HepG2 (cell line): Measurements from ENCODE around the gene RBP3. TPM values are rescaled to one million over a fixed set of nuclear protein-coding genes. Genes with fewer than 3 reads are reported as not detected.

Experiments
- ARNT ChIP-seq: fragments of 450-650 bp; IDR thresholded peaks from 2 replicates; pipeline ENCODE4 v1.6.1; 2017
- DRAP1 ChIP-seq: IDR thresholded peaks from 2 replicates; pipeline ENCODE4 v1.6.1; 2016; ENCODE audit warnings: missing genetic modification reagents, missing compliant biosample characterization
- FOXM1 ChIP-seq: sonication (generic); formaldehyde crosslinking; IDR thresholded peaks from 2 replicates; pipeline ENCODE4 v1.5.0; 2020; ENCODE audit warnings: missing genetic modification reagents
- HOXA5 ChIP-seq: sonication (generic); formaldehyde crosslinking; IDR thresholded peaks from 2 replicates; pipeline ENCODE4 v1.4.0; 2020; ENCODE audit warnings: missing genetic modification reagents
- JDP2 ChIP-seq: sonication (generic); formaldehyde crosslinking; IDR thresholded peaks from 2 replicates; pipeline ENCODE4 v1.8.1; 2022; ENCODE audit warnings: missing genetic modification reagents, borderline replicate concordance
- KLF16 ChIP-seq, 2 experiments: sonication (generic) in 1 of 2; formaldehyde crosslinking in 1 of 2; IDR thresholded peaks; 2 replicates each; pipeline versions ENCODE4 v1.6.1 to v1.8.0; 2016 to 2023; ENCODE audit warnings: missing genetic modification reagents in 2 of 2, missing compliant biosample characterization in 1 of 2
- NFE2L2 ChIP-seq: fragments of 150-350 bp; IDR thresholded peaks from 2 replicates; pipeline ENCODE4 v1.6.1; 2014; ENCODE audit warnings: low read length
- PATZ1 ChIP-seq: sonication (generic); formaldehyde crosslinking; IDR thresholded peaks from 2 replicates; pipeline ENCODE4 v1.4.0; 2020; ENCODE audit warnings: missing genetic modification reagents
- PAWR ChIP-seq: sonication (generic); formaldehyde crosslinking; IDR thresholded peaks from 2 replicates; pipeline ENCODE4 v1.4.0; 2020; ENCODE audit warnings: missing genetic modification reagents, mild to moderate bottlenecking, borderline replicate concordance
- STAG1 ChIP-seq: sonication (generic); formaldehyde crosslinking; IDR thresholded peaks from 2 replicates; pipeline ENCODE4 v1.4.0; 2020; ENCODE audit warnings: missing genetic modification reagents
- STAT6 ChIP-seq: sonication (generic); formaldehyde crosslinking; IDR thresholded peaks from 2 replicates; pipeline ENCODE4 v1.4.0; 2020; ENCODE audit warnings: missing genetic modification reagents, mild to moderate bottlenecking, borderline replicate concordance
- TFE3 ChIP-seq: IDR thresholded peaks from 2 replicates; pipeline ENCODE4 v1.6.1; 2016
- ZBTB7A ChIP-seq: sonication (generic); formaldehyde crosslinking; IDR thresholded peaks from 2 replicates; pipeline ENCODE4 v1.8.0; 2022; ENCODE audit warnings: mild to moderate bottlenecking, missing genetic modification reagents
- ZFP1 ChIP-seq: IDR thresholded peaks from 2 replicates; pipeline ENCODE4 v1.6.1; 2016
- ZFX ChIP-seq: sonication (generic); formaldehyde crosslinking; IDR thresholded peaks from 2 replicates; pipeline ENCODE4 v1.4.0; 2020; ENCODE audit warnings: mild to moderate bottlenecking, low read depth, missing genetic modification reagents, moderate library complexity
- ZNF280D ChIP-seq: sonication (generic); formaldehyde crosslinking; IDR thresholded peaks from 2 replicates; pipeline ENCODE4 v1.5.1; 2020; ENCODE audit warnings: mild to moderate bottlenecking, missing genetic modification reagents
- ZNF33B ChIP-seq: sonication (generic); formaldehyde crosslinking; IDR thresholded peaks from 2 replicates; pipeline ENCODE4 v1.5.1; 2020; ENCODE audit warnings: mild to moderate bottlenecking, missing genetic modification reagents
- ZNF670 ChIP-seq: sonication (generic); formaldehyde crosslinking; IDR thresholded peaks from 2 replicates; pipeline ENCODE4 v1.8.0; 2022; ENCODE audit warnings: mild to moderate bottlenecking, missing genetic modification reagents, borderline replicate concordance
- ZSCAN25 ChIP-seq: sonication (generic); formaldehyde crosslinking; IDR thresholded peaks from 2 replicates; pipeline ENCODE4 v1.8.0; 2022; ENCODE audit warnings: mild to moderate bottlenecking, missing genetic modification reagents
- polyA plus RNA-seq, 8 experiments: library from polyadenylated mRNA; depleted of rRNA in 3 of 8; stranded (reverse) in 7 of 8; unstranded in 1 of 8; fragments of >200 nt; fragmentation: Illumina TruSeq in 4 of 8; extraction: Trizol in 4 of 8; gene quantifications; 2 replicates each; pipeline versions ENCODE4 v1.2.1 to v1.2.3, GENCODE V29; 2011 to 2016; ENCODE audit warnings: low read depth in 4 of 8, missing spikeins in 1 of 8, mixed read lengths in 1 of 8; ENCODE audit not compliant: insufficient read depth in 1 of 8
- total RNA-seq, 5 experiments: library from RNA; depleted of rRNA; stranded (reverse); fragments of >200 nt; fragmentation: Illumina TruSeq; extraction: Trizol; gene quantifications; 2 replicates each; pipeline ENCODE4 v1.2.3, GENCODE V29; 2016; ENCODE audit warnings: low read depth in 1 of 5

Gene RBP3
- total and polyA plus RNA-seq, 2 of the 13 experiments (the other 11 are each of a cell fraction or from before 2014, with no cell fraction given): not detected

GRCh38 chr10:47384148-47384921 is 36.2 kb downstream of the RBP3 start, which contains the start of gene ZNF488 (continued):
- TF ChIP-seq ZSCAN25 (CRISPR knock-in tag) (no peak), STAG1 (CRISPR knock-in tag) (no peak), ARNT (no peak), JDP2 (CRISPR knock-in tag) (no peak; the same call in 1 of the 2 replicates), ZFX (peak; percentile 67; the same call in 1 of the 2 replicates), KLF16 (CRISPR knock-in tag; IDR thresholded peaks at IDR 0.05) (0 out of 4 replicates have a peak, but pooled peaks of 1 of the 2 experiments have one; percentile 42), ZFP1 (CRISPR knock-in tag) (no peak), DRAP1 (CRISPR knock-in tag) (no peak), ZNF670 (CRISPR knock-in tag) (no peak), TFE3 (CRISPR knock-in tag) (no peak), PATZ1 (CRISPR knock-in tag) (peak; percentile 64; the same call in 1 of the 2 replicates), ZNF280D (CRISPR knock-in tag) (no peak), STAT6 (CRISPR knock-in tag) (no peak), NFE2L2 (no peak), ZNF33B (CRISPR knock-in tag) (no peak), FOXM1 (CRISPR knock-in tag) (no peak), HOXA5 (peak; percentile 35; the same call in 1 of the 2 replicates), PAWR (CRISPR knock-in tag) (no peak), ZBTB7A (CRISPR knock-in tag) (no peak)
